ENCODE data around the gene GNMT. TPM values are rescaled to one million over a fixed set of nuclear protein-coding genes. Genes with fewer than 3 reads are reported as not detected.
A peak's percentile ranks its signal among the peaks of the same experiment; 100 is the strongest.

GNMT gene
- total RNA-seq = under 1 TPM; 0.24 to 0.30 TPM

- H3K4me3 Mint-ChIP-seq = peak within 1 kb of the TSS; percentile 67
- peaks cover 8% of the 10 kb centered on the region for H3K36me3 Mint-ChIP-seq (ENCODE audit: low read depth)
- peaks cover 4% of the 10 kb centered on the region for H3K4me1 Mint-ChIP-seq
- no peaks in the 10 kb centered on the region for H3K27me3 Mint-ChIP-seq
- H3K9me3 Mint-ChIP-seq = no peaks in the 10 kb centered on the region
- no peak within 1 kb of the TSS for H3K27ac Mint-ChIP-seq
- peak; percentile 86 for ATAC-seq (replicated peaks)
These were observed at the start of gene GNMT for GRCh38 chr6:42960243-42961019. TSS of gene GNMT (plus strand) at chr6:42960754. CDS start at chr6:42960768, 14 bp downstream.

GRCh38 chr6:42911171-42912021, 49.2 kb upstream of the GNMT start:
- H3K27ac Mint-ChIP-seq = no peak overlapping the region
- ATAC-seq (replicated peaks) = no peak
- H3K4me1 Mint-ChIP-seq = no peaks in the 10 kb centered on the region
- H3K4me3 Mint-ChIP-seq = no peak overlapping the region
- H3K27me3 Mint-ChIP-seq = peaks cover 8% of the 10 kb centered on the region
- no peaks in the 10 kb centered on the region for H3K9me3 Mint-ChIP-seq
- no peaks in the 10 kb centered on the region for H3K36me3 Mint-ChIP-seq (ENCODE audit: low read depth)

GRCh38 chr6:42914546-42914945, 46.0 kb upstream of the GNMT start:
- Mint-ChIP-seq H3K27me3 (peaks cover 8% of the 10 kb centered on the region), H3K27ac (no peak overlapping the region), H3K36me3 (ENCODE audit: low read depth) (no peaks in the 10 kb centered on the region), H3K4me3 (no peak overlapping the region), H3K9me3 (no peaks in the 10 kb centered on the region), H3K4me1 (no peaks in the 10 kb centered on the region)
- no peak for ATAC-seq (replicated peaks)

GRCh38 chr6:42915732-42916131, 44.8 kb upstream of the GNMT start, which contains the start of gene PTCRA:
TSS of gene PTCRA (plus strand) at chr6:42916053. CDS start at chr6:42916070, 17 bp downstream.
- H3K4me3 Mint-ChIP-seq = no peak within 1 kb of the TSS
- H3K27me3 Mint-ChIP-seq = peaks cover 8% of the 10 kb centered on the region
- no peaks in the 10 kb centered on the region for H3K36me3 Mint-ChIP-seq (ENCODE audit: low read depth)
- H3K9me3 Mint-ChIP-seq = no peaks in the 10 kb centered on the region
- H3K27ac Mint-ChIP-seq = no peak within 1 kb of the TSS
- H3K4me1 Mint-ChIP-seq = no peaks in the 10 kb centered on the region
- no peak for ATAC-seq (replicated peaks)

- Mint-ChIP-seq H3K27ac (no peak overlapping the region), H3K27me3 (peaks cover 5% of the 10 kb centered on the region), H3K4me3 (no peak overlapping the region), H3K4me1 (no peaks in the 10 kb centered on the region), H3K9me3 (no peaks in the 10 kb centered on the region), H3K36me3 (ENCODE audit: low read depth) (no peaks in the 10 kb centered on the region)
- ATAC-seq (replicated peaks) = no peak
These were observed 44.3 kb upstream of the GNMT start for GRCh38 chr6:42916288-42916687.

GRCh38 chr6:42921801-42922200, 38.8 kb upstream of the GNMT start:
- Mint-ChIP-seq H3K9me3 (no peaks in the 10 kb centered on the region), H3K36me3 (ENCODE audit: low read depth) (no peaks in the 10 kb centered on the region)

GRCh38 chr6:42923666-42924065, 36.9 kb upstream of the GNMT start:
- Mint-ChIP-seq H3K36me3 (ENCODE audit: low read depth) (peaks cover 4% of the 10 kb centered on the region), H3K4me3 (no peak overlapping the region), H3K4me1 (peaks cover 4% of the 10 kb centered on the region), H3K27ac (no peak overlapping the region), H3K27me3 (no peaks in the 10 kb centered on the region), H3K9me3 (no peaks in the 10 kb centered on the region)
- ATAC-seq (replicated peaks) = no peak

More at GRCh38 chr6:42921801-42922200, 38.8 kb upstream of the GNMT start:
- H3K4me3 Mint-ChIP-seq = no peak overlapping the region
- H3K4me1 Mint-ChIP-seq = no peaks in the 10 kb centered on the region
- H3K27me3 Mint-ChIP-seq = no peaks in the 10 kb centered on the region
- no peak for ATAC-seq (replicated peaks)
- no peak overlapping the region for H3K27ac Mint-ChIP-seq

GRCh38 chr6:42925248-42925857, 35.2 kb upstream of the GNMT start:
- H3K4me1 Mint-ChIP-seq = peaks cover 8% of the 10 kb centered on the region
- peak overlapping the region; percentile 73 for H3K27ac Mint-ChIP-seq
- peaks cover 12% of the 10 kb centered on the region for H3K36me3 Mint-ChIP-seq (ENCODE audit: low read depth)
- H3K27me3 Mint-ChIP-seq = no peaks in the 10 kb centered on the region
- ATAC-seq (replicated peaks) = no peak
- H3K4me3 Mint-ChIP-seq = no peak overlapping the region
- H3K9me3 Mint-ChIP-seq = no peaks in the 10 kb centered on the region

- Mint-ChIP-seq H3K4me3 (peak within 1 kb of the TSS; percentile 92), H3K9me3 (no peaks in the 10 kb centered on the region), H3K27ac (peak within 1 kb of the TSS; percentile 97), H3K36me3 (ENCODE audit: low read depth) (peaks cover 49% of the 10 kb centered on the region), H3K4me1 (peaks cover 27% of the 10 kb centered on the region), H3K27me3 (no peaks in the 10 kb centered on the region)
- peak; percentile 89 for ATAC-seq (replicated peaks)
These were observed 31.4 kb upstream of the GNMT start, which contains the start of gene CNPY3 for GRCh38 chr6:42928986-42929820. TSS of gene CNPY3 (plus strand) at chr6:42929480. CDS start at chr6:42929571, 91 bp downstream.

GRCh38 chr6:42929821-42930360, 30.7 kb upstream of the GNMT start:
- peaks cover 56% of the 10 kb centered on the region for H3K36me3 Mint-ChIP-seq (ENCODE audit: low read depth)
- peak overlapping the region; percentile 92 for H3K4me3 Mint-ChIP-seq
- peak; percentile 58 for ATAC-seq (replicated peaks)
- no peaks in the 10 kb centered on the region for H3K27me3 Mint-ChIP-seq
- peaks cover 27% of the 10 kb centered on the region for H3K4me1 Mint-ChIP-seq
- H3K27ac Mint-ChIP-seq = peak overlapping the region; percentile 97
- no peaks in the 10 kb centered on the region for H3K9me3 Mint-ChIP-seq

- Mint-ChIP-seq H3K9me3 (no peaks in the 10 kb centered on the region), H3K4me3 (peak overlapping the region; percentile 92), H3K27me3 (no peaks in the 10 kb centered on the region), H3K4me1 (peaks cover 27% of the 10 kb centered on the region), H3K27ac (peak overlapping the region; percentile 65), H3K36me3 (ENCODE audit: low read depth) (peaks cover 81% of the 10 kb centered on the region)
- ATAC-seq (replicated peaks) = no peak
These were observed 28.1 kb upstream of the GNMT start for GRCh38 chr6:42932412-42932811.

GRCh38 chr6:42933205-42933604, 27.3 kb upstream of the GNMT start:
- no peaks in the 10 kb centered on the region for H3K9me3 Mint-ChIP-seq
- no peak for ATAC-seq (replicated peaks)
- H3K4me1 Mint-ChIP-seq = peaks cover 27% of the 10 kb centered on the region
- H3K36me3 Mint-ChIP-seq (ENCODE audit: low read depth) = peaks cover 89% of the 10 kb centered on the region
- no peaks in the 10 kb centered on the region for H3K27me3 Mint-ChIP-seq
- H3K27ac Mint-ChIP-seq = peak overlapping the region; percentile 44
- H3K4me3 Mint-ChIP-seq = peak overlapping the region; percentile 92

- no peaks in the 10 kb centered on the region for H3K27me3 Mint-ChIP-seq
- peaks cover 24% of the 10 kb centered on the region for H3K4me1 Mint-ChIP-seq
- no peaks in the 10 kb centered on the region for H3K9me3 Mint-ChIP-seq
- H3K4me3 Mint-ChIP-seq = no peak overlapping the region
- ATAC-seq (replicated peaks) = no peak
- no peak overlapping the region for H3K27ac Mint-ChIP-seq
- peaks cover 98% of the 10 kb centered on the region for H3K36me3 Mint-ChIP-seq (ENCODE audit: low read depth)
These were observed 25.2 kb upstream of the GNMT start for GRCh38 chr6:42935322-42935721.
